Mucosa of rectum (tissue), 2 donors: ENCODE measurements around the gene COMMD3.
A peak's percentile ranks its signal among the peaks of the same experiment; 100 is the strongest.

Source experiments
- H3K27ac ChIP-seq, 2 donors: one replicate each; pipeline ENCODE4 v1.7.0; 2013; ENCODE audit warnings: inconsistent platforms in 2 of 2, low read depth in 2 of 2, low read length in 2 of 2
- H3K27me3 ChIP-seq, 2 donors: one replicate each; pipeline ENCODE4 v1.7.0; 2013; ENCODE audit warnings: low read length in 2 of 2; ENCODE audit not compliant: control insufficient read depth in 2 of 2, insufficient read depth in 2 of 2
- H3K36me3 ChIP-seq, 2 donors: one replicate each; pipeline ENCODE4 v1.7.0; 2013; ENCODE audit warnings: low read length in 2 of 2; ENCODE audit not compliant: control insufficient read depth in 2 of 2, insufficient read depth in 2 of 2
- H3K4me1 ChIP-seq, 2 donors: one replicate each; pipeline ENCODE4 v1.7.0; 2013; ENCODE audit warnings: low read length in 2 of 2, mild to moderate bottlenecking in 1 of 2; ENCODE audit not compliant: control insufficient read depth in 2 of 2, insufficient read depth in 2 of 2
- H3K4me3 ChIP-seq, 2 donors: one replicate each; pipeline ENCODE4 v1.7.0; 2013; ENCODE audit warnings: low read length in 2 of 2
- H3K9ac ChIP-seq, 2 donors: one replicate each; pipeline ENCODE4 v1.7.0; 2013; ENCODE audit warnings: low read length in 2 of 2, low read depth in 1 of 2, mild to moderate bottlenecking in 1 of 2
- H3K9me3 ChIP-seq, 2 donors: one replicate each; pipeline ENCODE4 v1.7.0; 2013; ENCODE audit warnings: low read length in 2 of 2; ENCODE audit not compliant: control insufficient read depth in 2 of 2
- donor health status: healthy.
- donor health status: Normal muscosa, but diverticular disease.

Gene COMMD3

DNA sequence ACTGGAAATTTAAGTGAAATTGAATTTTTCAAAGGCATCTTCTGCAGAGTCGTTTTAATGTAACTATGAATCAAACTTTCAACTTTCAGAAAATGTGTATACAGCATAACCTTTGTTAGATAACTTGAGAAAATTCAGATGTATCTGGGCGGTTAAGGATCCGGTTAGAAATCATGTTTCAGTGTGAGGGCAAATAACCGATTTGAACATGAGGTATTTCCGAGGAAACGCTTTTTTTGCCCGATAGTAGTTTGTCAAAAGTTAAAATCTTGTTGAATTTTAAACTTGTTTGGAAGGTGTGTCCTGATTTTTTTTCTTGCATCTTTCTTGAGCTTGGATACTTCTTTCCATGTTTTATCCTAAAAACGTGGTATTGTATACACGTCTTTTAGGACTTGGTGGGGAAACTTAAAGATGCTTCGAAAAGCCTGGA, 3.4 kb downstream of the COMMD3 start:
- Histone ChIP-seq H3K36me3 (no peaks in the 10 kb centered on the region), H3K27me3 (peaks cover 16 to 25% of the 10 kb centered on the region in 2 donors), H3K4me3 (peak overlapping the region; percentile 57 to 79), H3K4me1 (peaks cover 14 to 20% of the 10 kb centered on the region in 2 donors), H3K9me3 (no peaks in the 10 kb centered on the region), H3K9ac (peak overlapping the region in 1 of 2 donors; percentile 69), H3K27ac (peak overlapping the region; percentile 72 to 75)

DNA sequence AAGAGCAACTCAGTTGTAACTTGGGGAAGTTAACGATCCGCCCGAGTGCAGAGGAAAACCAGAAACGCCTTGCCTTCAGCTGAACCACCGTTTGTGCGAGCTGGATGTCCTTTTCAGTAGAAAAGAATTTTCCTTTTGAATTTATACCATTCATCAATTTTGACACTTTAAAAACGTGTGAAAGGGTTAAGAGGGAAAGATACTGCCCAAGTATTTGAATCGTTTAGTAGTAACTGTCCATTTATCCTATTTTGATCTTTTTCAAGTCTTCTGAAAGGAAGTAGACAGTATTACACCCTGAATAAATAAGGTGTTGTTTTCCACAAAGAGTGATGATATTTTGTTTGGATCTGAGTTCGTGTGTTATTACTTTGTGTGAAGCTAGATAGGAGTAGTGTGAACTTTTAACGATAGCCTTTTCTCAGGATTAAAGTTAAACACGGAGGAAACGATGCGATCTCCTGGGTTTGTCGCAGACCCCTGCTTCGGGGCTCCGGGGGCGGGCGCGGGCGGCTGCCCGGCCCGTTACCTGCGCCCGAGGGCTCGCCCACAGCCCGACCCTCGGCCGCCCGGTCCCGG, 3.9 kb downstream of the COMMD3 start:
- H3K36me3 ChIP-seq = no peaks in the 10 kb centered on the region
- no peaks in the 10 kb centered on the region for H3K9me3 ChIP-seq
- H3K4me3 ChIP-seq = peak overlapping the region; percentile 57 to 79
- H3K4me1 ChIP-seq = peaks cover 18 to 25% of the 10 kb centered on the region in 2 donors
- H3K27me3 ChIP-seq = peaks cover 16 to 28% of the 10 kb centered on the region in 2 donors
- H3K9ac ChIP-seq = peak overlapping the region; percentile 69 to 71
- H3K27ac ChIP-seq = peak overlapping the region; percentile 72 to 75

DNA sequence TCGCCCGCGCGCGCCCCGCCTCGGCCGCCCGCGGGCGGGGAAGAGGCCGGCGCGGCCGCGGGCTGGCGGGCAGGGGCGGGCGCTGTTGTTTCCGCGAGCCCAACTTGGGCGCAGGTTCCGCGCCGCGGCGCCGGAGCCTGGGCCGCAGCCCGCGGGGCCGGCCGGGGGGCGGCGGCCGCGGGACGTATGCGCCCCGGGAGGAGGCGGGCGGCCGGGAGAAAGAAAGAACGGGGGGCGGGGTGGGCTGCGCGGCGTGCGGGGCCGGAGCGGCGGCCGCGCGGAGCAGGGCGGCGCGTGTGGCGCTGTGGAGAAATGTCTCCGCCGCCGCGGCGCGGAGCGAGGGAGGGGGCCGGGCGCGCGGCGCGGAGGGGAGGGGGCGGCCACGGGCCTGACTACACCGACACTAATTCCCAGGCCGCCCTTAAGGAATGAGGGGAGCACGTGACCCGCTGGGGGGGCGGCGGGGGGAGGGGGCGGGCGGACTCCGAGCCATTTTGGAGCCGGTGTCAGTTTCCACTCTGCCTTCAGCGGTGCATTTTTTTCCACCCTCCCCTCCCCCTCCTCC, 4.5 kb downstream of the COMMD3 start, which contains the start of gene BMI1:
TSS of gene BMI1 (plus strand) at position 509 of the 565 bp plus-strand sequence. CDS start 5,351 bp downstream, outside the sequence.
- Histone ChIP-seq H3K9me3 (no peaks in the 10 kb centered on the region), H3K36me3 (no peaks in the 10 kb centered on the region), H3K27me3 (peaks cover 16 to 28% of the 10 kb centered on the region in 2 donors), H3K4me1 (peaks cover 19 to 26% of the 10 kb centered on the region in 2 donors), H3K4me3 (peak within 1 kb of the TSS; percentile 80 to 86), H3K9ac (peak within 1 kb of the TSS; percentile 73 to 87), H3K27ac (peak within 1 kb of the TSS; percentile 87)

DNA sequence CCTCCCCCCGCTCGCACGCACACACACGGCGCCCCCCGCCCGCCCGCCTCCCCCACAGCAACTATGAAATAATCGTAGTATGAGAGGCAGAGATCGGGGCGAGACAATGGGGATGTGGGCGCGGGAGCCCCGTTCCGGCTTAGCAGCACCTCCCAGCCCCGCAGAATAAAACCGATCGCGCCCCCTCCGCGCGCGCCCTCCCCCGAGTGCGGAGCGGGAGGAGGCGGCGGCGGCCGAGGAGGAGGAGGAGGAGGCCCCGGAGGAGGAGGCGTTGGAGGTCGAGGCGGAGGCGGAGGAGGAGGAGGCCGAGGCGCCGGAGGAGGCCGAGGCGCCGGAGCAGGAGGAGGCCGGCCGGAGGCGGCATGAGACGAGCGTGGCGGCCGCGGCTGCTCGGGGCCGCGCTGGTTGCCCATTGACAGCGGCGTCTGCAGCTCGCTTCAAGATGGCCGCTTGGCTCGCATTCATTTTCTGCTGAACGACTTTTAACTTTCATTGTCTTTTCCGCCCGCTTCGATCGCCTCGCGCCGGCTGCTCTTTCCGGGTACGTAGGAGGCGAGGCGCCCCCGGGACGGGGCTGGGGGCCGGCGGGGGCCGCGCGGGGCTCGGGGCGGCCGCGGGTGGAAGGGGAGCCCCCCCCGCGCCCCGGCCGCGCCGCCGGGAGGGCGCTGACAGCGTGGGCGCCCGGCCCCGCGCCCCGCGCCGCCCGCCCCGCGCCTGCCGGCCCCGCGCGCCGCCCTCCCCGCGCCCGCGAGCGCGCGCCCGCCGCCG, 5.2 kb downstream of the COMMD3 start:
- Histone ChIP-seq H3K36me3 (no peaks in the 10 kb centered on the region), H3K27ac (peak overlapping the region; percentile 87), H3K9me3 (no peaks in the 10 kb centered on the region), H3K27me3 (peaks cover 16 to 28% of the 10 kb centered on the region in 2 donors), H3K4me3 (peak overlapping the region; percentile 80 to 86), H3K9ac (peak overlapping the region; percentile 73 to 87), H3K4me1 (peaks cover 19 to 30% of the 10 kb centered on the region in 2 donors)

DNA sequence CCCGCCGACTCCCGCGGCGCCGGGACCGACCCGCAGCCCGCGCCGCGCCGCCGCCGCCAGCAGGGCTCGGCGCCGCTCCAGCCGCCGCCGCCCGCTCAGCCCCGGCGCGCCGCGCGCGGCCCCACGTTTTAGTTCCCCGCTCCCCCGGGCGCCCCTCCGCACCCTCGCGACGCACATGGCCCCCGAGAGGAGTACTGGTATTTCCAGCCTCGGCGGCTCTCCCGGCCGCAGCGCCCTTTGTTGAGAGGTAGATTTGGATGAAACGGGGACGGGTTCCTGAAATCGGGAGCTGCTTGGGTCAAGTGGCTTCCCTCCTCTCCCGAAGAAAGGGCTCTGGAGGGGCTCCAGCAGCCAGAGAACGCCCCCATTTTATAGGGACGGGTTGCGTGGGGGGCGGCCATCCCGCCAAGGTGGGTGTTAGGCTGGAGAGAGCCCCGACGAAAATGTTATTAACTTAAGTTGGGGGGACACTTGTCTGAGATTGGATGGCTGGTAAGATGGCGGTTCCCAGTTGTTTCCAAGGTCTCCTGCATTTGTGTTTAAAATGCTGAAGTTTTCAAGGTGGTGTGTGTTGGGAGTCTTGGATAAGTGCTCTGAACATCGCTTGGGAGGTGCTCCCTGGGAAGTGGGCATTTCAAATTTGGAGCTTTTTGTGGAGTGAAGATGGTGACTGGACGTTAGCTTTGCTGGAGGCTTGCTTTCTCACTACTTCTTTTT, 5.9 kb downstream of the COMMD3 start:
- H3K4me1 ChIP-seq = peaks cover 19 to 30% of the 10 kb centered on the region in 2 donors
- no peak overlapping the region for H3K27ac ChIP-seq

DNA sequence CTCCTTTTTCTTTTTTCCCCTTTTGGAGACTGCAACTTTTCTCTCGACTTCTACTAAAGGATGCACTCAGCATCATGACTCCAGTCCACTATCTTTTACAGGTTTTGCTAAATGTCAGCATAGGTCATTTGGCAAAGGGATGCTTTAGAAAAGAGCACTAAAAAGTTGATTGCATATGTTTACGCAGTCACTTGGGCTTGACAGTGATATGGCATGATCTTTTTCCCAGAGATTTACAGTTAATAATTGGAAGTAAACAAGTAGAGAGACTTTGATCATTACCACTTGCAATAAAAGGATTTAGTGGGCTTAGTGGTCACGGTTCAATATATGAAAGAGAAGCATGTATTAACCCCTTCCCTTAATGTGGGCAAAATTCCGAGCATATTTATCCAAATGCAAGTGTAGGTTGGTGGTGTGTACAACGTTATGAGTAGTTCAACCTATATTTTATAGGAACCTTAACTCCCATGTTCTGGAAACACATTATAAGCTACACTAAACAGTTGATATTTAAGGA, 6.5 kb downstream of the COMMD3 start:
- Histone ChIP-seq H3K27ac (no peak overlapping the region), H3K9ac (peak overlapping the region in 1 of 2 donors; percentile 56), H3K27me3 (peaks cover 16 to 28% of the 10 kb centered on the region in 2 donors), H3K36me3 (no peaks in the 10 kb centered on the region), H3K9me3 (no peaks in the 10 kb centered on the region), H3K4me3 (peak overlapping the region; percentile 69 to 76), H3K4me1 (peaks cover 16 to 30% of the 10 kb centered on the region in 2 donors)

More for the DNA sequence above, 5.9 kb downstream of the COMMD3 start:
- Histone ChIP-seq H3K9me3 (no peaks in the 10 kb centered on the region), H3K36me3 (no peaks in the 10 kb centered on the region), H3K4me3 (peak overlapping the region; percentile 69 to 76), H3K9ac (peak overlapping the region in 1 of 2 donors; percentile 56), H3K27me3 (peaks cover 16 to 28% of the 10 kb centered on the region in 2 donors)

DNA sequence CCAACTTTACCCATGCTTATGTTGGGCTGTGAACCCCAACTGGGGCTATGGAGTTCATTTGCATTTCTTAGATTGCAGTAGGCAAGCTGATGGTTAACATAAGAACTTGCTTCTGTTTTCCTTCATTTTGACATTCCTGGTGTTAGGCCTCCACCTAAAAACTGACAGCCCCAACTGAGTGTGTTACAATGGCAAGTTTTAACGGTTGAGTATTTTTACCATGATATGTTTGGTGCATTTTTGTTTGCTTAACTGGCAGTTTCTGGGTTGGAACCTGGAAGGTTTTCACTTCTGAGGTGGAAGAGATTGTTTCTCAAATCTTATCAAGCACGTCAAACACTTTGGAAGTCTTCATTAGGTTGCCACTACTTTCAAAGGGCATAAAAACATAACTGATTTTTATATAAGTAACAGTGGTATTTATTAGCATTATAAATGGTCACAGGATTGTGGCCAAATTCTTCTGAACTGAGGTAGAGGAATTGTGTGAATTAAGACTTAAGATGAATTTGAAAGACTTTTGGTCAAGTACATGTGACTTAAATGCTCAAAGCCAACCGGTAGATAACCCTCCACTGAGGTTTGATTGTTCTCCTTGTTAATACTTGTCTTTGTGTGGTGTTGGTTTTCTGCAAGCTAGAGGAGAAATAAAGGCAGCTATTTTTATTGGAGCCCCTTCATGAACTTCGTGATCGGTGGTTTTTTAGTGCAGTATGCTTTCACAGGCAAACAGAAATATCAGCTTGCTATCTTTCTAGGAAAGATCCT, 7.5 kb downstream of the COMMD3 start:
- Histone ChIP-seq H3K4me3 (peak overlapping the region in 1 of 2 donors; percentile 17), H3K9me3 (no peaks in the 10 kb centered on the region), H3K4me1 (peaks cover 14 to 30% of the 10 kb centered on the region in 2 donors)

DNA sequence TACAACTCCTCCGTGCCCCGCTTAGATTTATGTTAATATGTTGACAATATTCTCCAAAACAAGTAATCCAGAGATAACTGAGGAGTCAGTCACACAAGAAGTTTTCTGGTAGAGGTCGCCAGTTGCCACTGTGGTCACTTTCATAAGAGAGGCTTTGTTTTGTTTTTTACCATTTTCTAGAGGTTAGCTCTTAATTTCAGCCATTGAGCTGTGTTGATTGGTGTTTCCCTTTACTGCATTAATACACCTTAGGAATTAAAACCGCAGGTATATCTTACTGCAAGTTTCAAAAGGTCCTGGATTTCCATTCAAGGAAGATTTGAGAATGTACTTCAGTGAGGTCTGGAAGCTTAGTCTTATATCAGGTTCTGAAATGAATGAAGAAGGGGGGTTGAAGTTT, 8.2 kb downstream of the COMMD3 start:
- Histone ChIP-seq H3K27ac (no peak overlapping the region), H3K9ac (no peak overlapping the region), H3K4me3 (peak overlapping the region; percentile 71 to 82)

More for the DNA sequence above, 7.5 kb downstream of the COMMD3 start:
- no peak overlapping the region for H3K27ac ChIP-seq
- H3K27me3 ChIP-seq = peaks cover 16 to 28% of the 10 kb centered on the region in 2 donors
- H3K9ac ChIP-seq = no peak overlapping the region
- H3K36me3 ChIP-seq = peaks cover 0 to 5% of the 10 kb centered on the region in 2 donors

DNA sequence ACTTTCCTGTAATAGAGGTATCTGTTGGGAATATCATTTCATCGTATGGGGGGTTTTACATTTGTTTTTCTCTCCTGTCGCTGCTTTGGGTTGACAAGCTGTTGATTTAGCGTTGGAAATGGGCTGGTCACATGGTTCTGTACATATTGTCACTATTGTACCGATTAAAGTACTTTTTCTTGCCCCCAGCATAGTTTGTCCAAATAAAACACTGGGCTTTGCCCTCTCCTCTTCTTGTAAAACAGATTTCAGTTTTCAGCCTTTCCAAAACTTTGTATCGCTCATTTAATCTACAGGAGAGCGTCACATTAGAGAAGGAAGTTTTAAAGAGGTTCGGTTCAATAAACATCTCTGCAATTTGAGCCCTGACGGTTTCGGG, 8.7 kb downstream of the COMMD3 start:
- Histone ChIP-seq H3K27me3 (peaks cover 16 to 28% of the 10 kb centered on the region in 2 donors), H3K4me3 (peak overlapping the region; percentile 71 to 82), H3K4me1 (peaks cover 14 to 29% of the 10 kb centered on the region in 2 donors), H3K9me3 (no peaks in the 10 kb centered on the region), H3K27ac (peak overlapping the region in 1 of 2 donors; percentile 35), H3K9ac (peak overlapping the region; percentile 55 to 72), H3K36me3 (peaks cover 9 to 13% of the 10 kb centered on the region in 2 donors)

More for the DNA sequence above, 8.2 kb downstream of the COMMD3 start:
- Histone ChIP-seq H3K27me3 (peaks cover 16 to 28% of the 10 kb centered on the region in 2 donors), H3K4me1 (peaks cover 14 to 30% of the 10 kb centered on the region in 2 donors), H3K9me3 (no peaks in the 10 kb centered on the region), H3K36me3 (peaks cover 5 to 8% of the 10 kb centered on the region in 2 donors)
